ENCODE results near the gene CACNA2D2.

CACNA2D2 gene

DNA sequence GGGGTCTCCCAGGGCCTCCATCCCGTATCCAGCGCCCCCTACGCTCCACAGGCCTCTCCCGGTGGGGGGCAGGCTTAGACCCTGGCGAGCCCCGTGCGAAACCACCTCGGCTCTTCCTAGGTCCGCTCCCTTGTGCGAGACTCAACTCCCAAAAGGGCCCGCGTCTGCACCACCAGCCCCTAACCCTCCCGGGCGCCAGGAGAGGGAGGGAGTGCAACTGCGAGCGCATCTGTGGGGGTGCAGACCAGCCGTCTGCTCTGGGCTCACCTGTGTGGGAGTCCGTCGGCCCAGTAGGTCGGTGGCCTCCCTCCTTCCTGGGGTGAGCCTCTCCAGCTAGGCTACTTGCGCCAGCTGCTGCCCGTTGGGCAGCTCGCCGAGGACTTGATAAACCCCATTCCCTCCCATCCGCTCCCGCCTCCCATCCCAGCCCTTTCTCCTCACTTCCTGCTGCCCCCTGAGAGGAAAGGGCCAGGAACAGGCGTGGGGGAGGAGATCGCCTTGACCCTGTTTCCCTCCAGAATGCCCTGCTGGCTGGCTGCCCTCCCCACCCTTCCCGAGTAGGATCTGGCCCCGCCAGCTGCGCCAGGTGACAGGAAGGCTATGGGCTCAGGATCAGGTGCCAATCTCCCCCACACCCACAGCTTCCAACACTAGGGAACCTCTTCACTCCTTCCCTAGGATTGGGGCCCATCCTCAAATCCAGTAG, 180.9 kb downstream of the CACNA2D2 start, which contains the start of gene HYAL2:
TSS of gene HYAL2 (minus strand) at position 360 of the 706 bp plus-strand sequence. CDS start 2,256 bp downstream, outside the sequence.
- no peak for FAIRE-seq

DNA sequence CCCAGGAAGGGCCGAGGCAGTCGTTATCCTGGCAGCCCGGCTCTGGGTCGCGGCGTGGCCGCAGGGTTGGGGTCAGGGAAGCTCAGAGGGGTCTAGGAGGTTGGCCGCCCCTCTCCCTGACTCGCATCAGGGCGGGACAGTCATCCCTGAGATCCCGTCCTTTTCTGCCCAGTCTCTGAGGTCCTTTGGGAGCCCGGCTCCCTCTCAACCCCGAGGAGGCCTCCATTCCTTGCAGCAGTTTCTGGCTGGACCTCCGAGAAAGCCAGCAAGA, 181.4 kb downstream of the CACNA2D2 start:
- FAIRE-seq, result no peak

DNA sequence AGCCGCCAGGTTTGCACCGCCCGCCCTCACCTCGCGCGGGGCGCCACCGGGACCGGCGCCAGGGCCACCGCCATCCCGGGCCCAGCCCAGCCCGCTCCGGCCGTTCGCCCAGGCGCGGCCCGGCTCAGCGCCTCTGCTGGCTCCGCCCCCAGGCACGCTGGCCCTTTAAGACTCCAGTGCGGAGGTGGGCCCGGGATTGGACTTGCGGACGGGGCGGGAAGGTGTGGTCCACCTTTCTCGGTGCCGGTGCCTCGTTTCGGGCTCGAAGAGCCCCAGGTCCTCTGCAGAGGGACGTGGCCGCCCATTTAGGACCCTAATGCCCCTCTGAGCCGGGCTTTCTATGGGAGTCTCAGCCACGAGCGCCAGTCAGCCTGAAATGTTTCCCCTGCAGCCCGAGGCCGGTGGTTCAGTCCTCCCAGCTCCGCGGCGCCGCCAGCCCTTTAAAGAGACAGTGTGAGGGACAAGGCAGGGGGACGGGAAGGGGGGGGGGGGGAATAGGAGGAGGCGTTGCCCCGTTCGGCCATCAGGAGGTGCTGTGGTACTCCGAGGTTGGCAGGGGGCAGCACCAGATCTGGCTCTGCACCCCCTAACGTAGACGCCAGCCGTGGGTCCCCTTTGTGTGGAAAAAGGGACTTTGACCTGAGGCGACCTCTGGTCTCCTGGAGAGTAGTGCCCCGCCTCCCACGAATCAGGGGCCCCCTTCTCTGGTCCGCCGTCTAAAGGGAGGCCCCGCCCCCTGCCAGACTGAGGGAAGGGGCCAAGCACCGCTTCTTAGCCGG, 181.9 kb downstream of the CACNA2D2 start:
- no peak for FAIRE-seq

DNA sequence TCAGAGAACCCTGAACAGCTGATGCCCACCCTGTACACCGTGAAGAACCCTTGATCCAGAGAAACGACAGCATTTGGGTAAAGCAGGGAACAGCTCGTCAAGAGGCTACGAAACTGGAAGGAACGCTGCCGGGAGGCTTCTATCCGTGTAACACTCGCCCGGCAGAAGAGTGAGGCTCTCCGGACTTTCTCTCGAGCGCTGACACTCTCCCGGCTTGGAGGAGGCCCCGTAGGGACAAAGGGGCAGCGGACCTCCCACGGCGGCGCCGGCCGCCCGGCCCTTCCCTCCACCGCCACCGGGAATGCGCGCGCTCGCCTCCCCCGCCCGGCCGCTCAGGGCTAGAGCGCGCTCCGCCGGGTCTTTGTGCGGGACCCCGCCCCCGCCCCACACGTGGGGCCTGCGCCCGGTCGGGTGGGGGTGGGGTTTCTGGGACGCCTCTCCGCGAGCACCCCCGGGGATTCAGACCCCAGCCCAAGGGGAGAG, 182.5 kb downstream of the CACNA2D2 start:
- FAIRE-seq, result no peak

DNA sequence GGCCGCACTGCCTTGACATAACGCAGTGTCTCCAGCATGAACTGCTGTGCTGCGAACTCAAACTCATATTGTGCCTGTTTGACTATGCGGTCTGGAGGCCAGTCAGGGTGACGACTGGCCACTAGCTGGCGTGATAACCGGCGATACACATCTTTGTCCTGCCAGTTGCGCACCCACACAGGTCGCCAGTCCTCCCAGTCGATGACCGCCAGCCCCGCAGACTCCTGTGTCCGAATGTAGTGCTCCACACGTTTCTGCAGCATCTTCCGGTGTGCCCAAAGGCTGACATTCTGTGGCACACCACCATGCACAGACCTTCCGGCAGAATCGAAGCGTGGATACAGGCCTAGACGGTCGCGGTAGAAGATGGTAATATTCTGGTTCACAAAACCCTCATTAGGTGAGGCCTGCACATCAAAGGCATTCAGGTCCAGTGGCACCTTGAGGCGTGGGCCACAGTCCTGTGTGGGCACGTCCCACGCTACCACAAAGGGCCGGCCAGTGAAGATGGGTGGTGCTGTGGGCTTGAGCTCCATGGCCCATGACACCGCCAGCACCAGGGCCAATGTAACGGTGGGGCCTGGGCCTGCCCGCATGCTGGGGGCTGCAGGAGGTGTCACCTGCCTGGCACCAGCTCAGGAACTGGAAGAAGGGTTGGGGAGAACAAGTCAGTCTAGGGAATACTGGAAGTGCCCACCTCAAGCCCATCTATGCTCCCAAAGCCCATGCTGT, 183.4 kb downstream of the CACNA2D2 start:
- no peak for FAIRE-seq

DNA sequence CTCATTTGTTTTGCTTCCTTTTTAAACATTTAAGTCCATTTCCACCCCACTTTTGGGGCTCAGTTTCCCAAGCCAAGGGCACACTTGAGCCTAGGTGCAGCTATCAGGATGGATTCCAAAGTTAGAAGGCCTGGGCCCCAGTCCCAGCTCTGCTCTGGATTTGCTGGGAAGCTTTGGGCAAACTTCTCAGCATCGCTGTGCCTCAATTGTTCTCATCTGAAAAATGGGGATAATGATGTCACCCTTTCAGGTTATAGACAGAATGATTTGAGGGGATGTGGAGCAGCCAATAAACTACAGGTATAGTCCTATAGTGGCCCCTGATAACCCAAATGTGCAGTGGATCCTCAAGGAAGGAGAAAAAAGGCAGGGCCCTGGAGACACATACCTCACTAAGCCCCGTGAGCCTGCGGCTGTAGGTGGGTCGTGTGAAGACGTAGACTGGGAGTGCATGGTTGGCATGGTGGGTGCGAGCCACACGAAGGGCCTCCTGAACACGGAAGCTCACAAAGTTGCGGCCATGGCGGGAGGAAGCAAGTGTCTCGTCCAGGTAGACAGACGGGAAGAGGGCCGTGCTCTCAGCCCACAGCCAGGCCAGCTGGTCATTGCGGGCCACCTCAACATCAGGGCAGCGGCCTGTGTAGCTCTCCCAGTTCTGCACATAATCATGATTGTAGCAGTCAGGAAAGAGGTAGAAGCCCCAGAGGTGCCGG, 184.1 kb downstream of the CACNA2D2 start:
- no peak for FAIRE-seq

DNA sequence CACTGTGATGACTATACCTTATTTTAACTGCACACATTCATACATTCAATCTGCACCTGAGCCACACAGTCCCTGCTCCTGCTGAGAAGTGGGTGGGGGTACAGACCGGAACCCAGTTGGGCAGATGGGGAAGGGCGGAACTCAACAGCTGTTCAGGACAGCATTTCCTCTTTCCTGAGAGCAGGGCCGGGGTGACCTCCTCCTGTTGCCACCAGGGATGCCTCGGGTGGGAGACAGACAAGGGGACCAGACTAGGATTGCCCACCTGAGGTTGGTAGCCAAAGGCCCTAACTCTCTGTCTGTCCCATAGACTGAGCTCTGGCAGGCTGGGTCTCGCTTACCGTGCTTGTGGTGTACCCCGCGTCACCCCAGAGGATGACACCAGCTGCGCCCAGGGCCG, 184.8 kb downstream of the CACNA2D2 start:
- no peak for FAIRE-seq

DNA sequence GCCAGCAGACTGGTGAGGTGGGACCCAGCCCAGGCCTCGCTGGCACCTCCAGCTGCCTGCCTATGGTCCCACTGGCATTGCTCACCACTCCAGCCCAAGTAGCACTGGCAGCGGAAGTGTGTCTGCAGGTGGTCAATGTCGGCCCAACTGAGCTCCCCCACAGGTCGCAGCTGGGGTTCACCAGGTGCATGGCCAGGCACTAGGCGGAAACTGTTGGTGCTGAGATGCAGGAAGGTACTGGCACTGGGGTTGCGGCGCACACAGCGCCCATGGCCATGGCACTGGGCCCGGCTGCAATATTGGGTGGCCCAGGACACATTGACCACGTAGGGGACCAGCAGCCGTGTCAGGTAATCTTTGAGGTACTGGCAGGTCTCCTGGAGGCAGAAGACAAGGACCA, 185.3 kb downstream of the CACNA2D2 start:
- no peak for FAIRE-seq

DNA sequence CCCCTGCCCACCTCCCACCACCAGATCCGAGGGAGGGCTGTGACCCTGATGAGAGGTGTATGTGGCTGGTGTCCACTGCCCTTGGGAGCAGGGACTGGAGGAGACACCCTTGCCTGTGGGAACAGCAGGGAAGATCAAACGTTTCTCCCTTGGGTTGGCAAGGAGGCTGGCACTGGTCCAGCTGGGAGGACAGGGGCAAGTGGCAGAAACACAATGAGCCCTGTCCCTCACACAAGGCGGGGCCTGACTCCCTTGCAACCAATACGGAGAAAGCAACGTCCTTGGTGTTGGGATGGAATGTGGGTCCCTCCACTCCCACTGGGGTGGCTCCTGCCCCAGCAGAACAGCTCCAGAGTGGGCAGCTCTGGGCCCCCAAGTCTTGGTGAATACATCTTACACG, 186.1 kb downstream of the CACNA2D2 start:
- FAIRE-seq, result no peak

DNA sequence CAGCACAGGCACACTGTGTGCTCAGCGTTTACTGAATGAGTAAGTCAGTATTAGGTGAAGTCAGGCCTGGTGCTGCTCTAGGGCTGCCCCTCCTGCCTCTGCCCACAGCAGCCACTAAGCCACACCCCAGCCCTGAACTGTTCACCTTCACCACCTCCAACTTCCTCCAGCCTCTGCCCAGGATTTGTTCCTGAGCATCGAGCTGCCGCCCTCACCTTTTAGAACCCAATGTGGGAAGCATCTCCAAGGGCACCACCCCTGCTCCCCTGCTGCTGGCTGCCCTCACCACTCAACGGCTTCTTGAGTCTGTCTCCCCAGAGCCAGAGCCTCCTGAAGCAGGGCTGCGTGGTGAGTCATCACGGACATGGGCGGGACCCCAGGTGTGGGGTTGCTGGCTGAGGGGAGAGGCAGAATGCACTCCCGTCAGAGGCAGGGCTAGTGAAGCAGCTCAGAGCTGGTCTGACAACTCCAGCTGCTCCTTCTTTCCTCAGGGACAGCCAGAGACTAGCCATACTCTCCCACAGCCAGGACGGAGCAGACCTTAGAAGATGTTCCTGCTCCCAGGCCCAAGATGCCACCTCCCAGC, 186.7 kb downstream of the CACNA2D2 start:
- no peak for FAIRE-seq

DNA sequence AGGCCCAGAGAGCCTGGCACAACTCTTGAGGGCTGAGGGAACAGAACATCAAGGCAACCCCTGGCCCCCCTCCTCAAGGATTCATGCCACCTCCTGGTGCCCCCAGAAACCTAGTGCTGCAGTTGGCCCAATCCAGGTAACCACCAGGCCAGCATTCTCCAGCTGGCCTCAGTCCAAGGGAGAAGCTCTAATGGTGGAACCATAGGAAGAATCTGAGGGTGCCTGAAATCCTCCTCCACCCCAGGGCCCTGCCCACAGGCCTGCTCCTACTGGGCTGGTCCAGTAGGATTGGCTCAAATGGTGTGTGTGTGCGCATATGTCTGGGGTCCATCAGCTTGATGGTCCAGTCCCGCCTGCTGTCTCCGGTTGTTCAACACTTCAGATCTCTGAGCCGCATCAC, 188.6 kb downstream of the CACNA2D2 start:
- FAIRE-seq, result no peak

DNA sequence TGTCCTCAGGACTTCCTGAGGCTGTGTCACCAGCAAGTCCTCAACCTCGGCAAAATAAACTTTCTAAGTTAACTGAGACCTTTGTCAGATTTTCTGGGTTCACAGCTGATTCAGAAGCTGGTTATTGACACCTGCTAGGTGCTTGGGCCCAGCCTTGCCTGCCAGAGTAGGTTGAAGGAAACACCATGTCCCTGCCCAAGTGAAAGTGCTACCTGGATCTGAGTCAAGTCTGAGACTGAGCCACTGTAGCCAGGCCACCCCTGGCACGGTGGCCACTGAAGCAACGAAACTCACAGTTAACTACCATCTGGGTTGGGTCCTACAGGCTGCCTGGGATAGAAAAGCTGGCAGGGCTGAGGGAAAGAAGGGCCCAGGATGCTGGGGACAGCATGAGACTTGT, 189.1 kb downstream of the CACNA2D2 start:
- FAIRE-seq, result no peak

Data from colon (tissue), 2 donors.